Sigmoid colon (tissue), 7 donors: Measurements from ENCODE around the gene RP2. TPM values are rescaled to one million over a fixed set of nuclear protein-coding genes. Genes with fewer than 3 reads are reported as not detected.
A peak's percentile ranks its signal among the peaks of the same experiment; 100 is the strongest.

Experiments
- DNase-seq: peaks from one replicate; pipeline ENCODE4 v3.0.0-alpha.2; 2019
- H3K27ac ChIP-seq, 4 donors: fragments of 200-600 bp; sonication (generic); one replicate each; pipeline ENCODE4 v1.5.1; 2016 to 2019; ENCODE audit warnings: mild to moderate bottlenecking in 1 of 4
- H3K27me3 ChIP-seq, 3 donors: fragments of 200-600 bp; sonication (generic); one replicate each; pipeline ENCODE4 v1.5.1; 2019; ENCODE audit warnings: mild to moderate bottlenecking in 1 of 3
- H3K36me3 ChIP-seq, 4 donors: fragments of 200-600 bp; sonication (generic); one replicate each; pipeline ENCODE4 v1.5.1; 2016 to 2019
- H3K4me1 ChIP-seq, 4 donors: fragments of 200-600 bp; sonication (generic); one replicate each; pipeline ENCODE4 v1.5.1; 2017 to 2019
- H3K4me3 ChIP-seq, 4 donors: fragments of 200-600 bp; sonication (generic); one replicate each; pipeline ENCODE4 v1.5.1; 2017 to 2019; ENCODE audit warnings: mild to moderate bottlenecking in 2 of 4, moderate library complexity in 1 of 4
- H3K9me3 ChIP-seq, 4 donors: fragments of 200-600 bp in 3 of 4; sonication (generic) in 3 of 4; one replicate each; pipeline versions ENCODE4 v1.5.1 to v1.6.1; 2013 to 2019
- CTCF ChIP-seq, 4 experiments: fragments of 450-650 bp in 3 of 4; fragments of 200-600 bp in 1 of 4; IDR thresholded peaks; one replicate each; pipeline ENCODE4 v1.5.1; 2016 to 2019; ENCODE audit warnings: antibody characterized with exemption in 4 of 4, mild to moderate bottlenecking in 3 of 4, moderate library complexity in 2 of 4
- EP300 ChIP-seq, 4 donors: sonication (generic); formaldehyde crosslinking; IDR thresholded peaks; one replicate each; pipeline ENCODE4 v1.6.1; 2017; ENCODE audit warnings: antibody characterized with exemption in 4 of 4
- POLR2A ChIP-seq, 2 donors: fragments of 450-650 bp; IDR thresholded peaks; one replicate each; pipeline ENCODE4 v1.6.1; 2016; ENCODE audit warnings: antibody characterized with exemption in 2 of 2, mild to moderate bottlenecking in 2 of 2, moderate library complexity in 2 of 2
- POLR2AphosphoS5 ChIP-seq, 4 donors: sonication (generic); formaldehyde crosslinking; IDR thresholded peaks; one replicate each; pipeline ENCODE4 v1.6.1; 2017; ENCODE audit warnings: antibody characterized with exemption in 4 of 4
- WGBS, 2 donors: extraction: QIAGEN DNeasy Blood & Tissue Kit; methylation state at CpG; one replicate each; pipeline ENCODE4 v1.1.7; 2013; 5-methylcytosine and 5-hydroxymethylcytosine counted together
- intact Hi-C: fragments of 100-400 bp; cut with DNase I; formaldehyde crosslinking; loops from one replicate; pipeline ENCODE4 v1.15.1; 2023
- polyA plus RNA-seq, 3 donors: library from polyadenylated mRNA; stranded (reverse); fragments of 200-250 nt; gene quantifications; one replicate each; pipeline ENCODE4 v1.2.3, GENCODE V29; 2013
- total RNA-seq, 4 donors: library from RNA; depleted of rRNA; stranded (reverse); fragments of >200 nt; gene quantifications; one replicate each; pipeline ENCODE4 v1.1.0, GENCODE V29; 2016
- donor health status: healthy with polysubstance abuse.
- donor health status: Bipolar disorder and iron deficiency.
- donor health status: healthy.

The RP2 gene
- total and polyA plus RNA-seq, 7 donors = 8.0 to 20.1 (median 10.2) TPM

GRCh38 chrX:46793386-46794143, 43.3 kb upstream of the RP2 start:
- no peak overlapping the region for H3K27ac ChIP-seq
- 81 to 84% methylated on average over 6 of the region's 6 CpGs for WGBS, 2 donors
- H3K36me3 ChIP-seq = no peaks in the 10 kb centered on the region
- no peaks in the 10 kb centered on the region for H3K9me3 ChIP-seq
- peaks cover 0 to 2% (median 0%) of the 10 kb centered on the region in 4 donors for H3K4me1 ChIP-seq
- H3K4me3 ChIP-seq = no peak overlapping the region
- DNase-seq = no peak
- intact Hi-C loops = loop anchor here (5.0 kb wide), 1 partner anchor 36 kb away; the partner anchor contains the start of gene SLC9A7
- no peaks in the 10 kb centered on the region for H3K27me3 ChIP-seq
- TF ChIP-seq CTCF (IDR thresholded peaks at IDR 0.05) (no peak), POLR2AphosphoS5 (IDR thresholded peaks at IDR 0.05) (no peak), POLR2A (IDR thresholded peaks at IDR 0.05) (no peak), EP300 (IDR thresholded peaks at IDR 0.05) (no peak)

GRCh38 chrX:46796574-46797191, 40.2 kb upstream of the RP2 start:
- 47 to 49% methylated on average over 8 of the region's 8 CpGs for WGBS, 2 donors
- Histone ChIP-seq H3K27ac (no peak overlapping the region), H3K27me3 (no peaks in the 10 kb centered on the region), H3K36me3 (no peaks in the 10 kb centered on the region), H3K9me3 (no peaks in the 10 kb centered on the region), H3K4me3 (no peak overlapping the region), H3K4me1 (no peaks in the 10 kb centered on the region)
- intact Hi-C loops = no loop called here
- DNase-seq = peak; percentile 76
- TF ChIP-seq CTCF (IDR thresholded peaks at IDR 0.05) (peak in 2 of 4 experiments; percentile 39 to 57), POLR2AphosphoS5 (IDR thresholded peaks at IDR 0.05) (no peak), POLR2A (IDR thresholded peaks at IDR 0.05) (no peak)

GRCh38 chrX:46803140-46803539, 33.7 kb upstream of the RP2 start:
- H3K9me3 ChIP-seq = no peaks in the 10 kb centered on the region
- TF ChIP-seq CTCF (IDR thresholded peaks at IDR 0.05) (no peak), POLR2A (IDR thresholded peaks at IDR 0.05) (no peak), EP300 (IDR thresholded peaks at IDR 0.05) (no peak), POLR2AphosphoS5 (IDR thresholded peaks at IDR 0.05) (no peak)
- H3K4me3 ChIP-seq = no peak overlapping the region
- H3K36me3 ChIP-seq = no peaks in the 10 kb centered on the region
- intact Hi-C loops = no loop called here
- no peaks in the 10 kb centered on the region for H3K4me1 ChIP-seq
- 48 to 69% methylated on average over 3 of the region's 3 CpGs for WGBS, 2 donors
- H3K27ac ChIP-seq = no peak overlapping the region
- H3K27me3 ChIP-seq = no peaks in the 10 kb centered on the region
- no peak for DNase-seq

GRCh38 chrX:46805270-46805669, 31.6 kb upstream of the RP2 start:
- Histone ChIP-seq H3K4me1 (no peaks in the 10 kb centered on the region), H3K27me3 (no peaks in the 10 kb centered on the region), H3K27ac (no peak overlapping the region), H3K36me3 (no peaks in the 10 kb centered on the region), H3K4me3 (no peak overlapping the region), H3K9me3 (no peaks in the 10 kb centered on the region)
- WGBS, 2 donors = 84 to 94% methylated on average over 2 of the region's 2 CpGs
- intact Hi-C loops = no loop called here
- DNase-seq = no peak
- no peak for TF ChIP-seq POLR2AphosphoS5 (IDR thresholded peaks at IDR 0.05)
- no peak for TF ChIP-seq CTCF (IDR thresholded peaks at IDR 0.05)
- TF ChIP-seq EP300 (IDR thresholded peaks at IDR 0.05) = no peak
- TF ChIP-seq POLR2A (IDR thresholded peaks at IDR 0.05) = no peak
